BE2C (cell line): ENCODE results near the gene AKR1B1.

Source experiments
- DNase-seq: peaks from one replicate; pipeline ENCODE4 v3.0.0-alpha.2; 2020
- H3K27me3 ChIP-seq: fragments of 250-450 bp; sonication (Bioruptor Pico); 2 replicates; pipeline ENCODE4 v1.5.1; 2020; ENCODE audit warnings: mild to moderate bottlenecking
- H3K36me3 ChIP-seq: fragments of 250-450 bp; sonication (Bioruptor Pico); 2 replicates; pipeline ENCODE4 v1.5.1; 2020; ENCODE audit warnings: mild to moderate bottlenecking
- H3K4me1 ChIP-seq: fragments of 250-450 bp; sonication (Bioruptor Pico); 2 replicates; pipeline ENCODE4 v1.5.1; 2020
- H3K4me3 ChIP-seq: 2 replicates; pipeline ENCODE4 v1.5.1; 2011; ENCODE audit warnings: low read depth, low read length
- H3K9me3 ChIP-seq: fragments of 250-450 bp; sonication (Bioruptor Pico); 2 replicates; pipeline ENCODE4 v1.5.1; 2020
- CTCF ChIP-seq: IDR thresholded peaks from 2 replicates; pipeline ENCODE4 v1.5.1; 2012; ENCODE audit warnings: mild to moderate bottlenecking, low read depth, low read length

Gene AKR1B1

GRCh38 chr7:134481167-134481566, 22.3 kb upstream of the AKR1B1 start:
- no peak for TF ChIP-seq CTCF
- Histone ChIP-seq H3K36me3 (no peaks in the 10 kb centered on the region), H3K27me3 (peaks cover 6% of the 10 kb centered on the region), H3K9me3 (no peaks in the 10 kb centered on the region), H3K4me3 (no peak overlapping the region), H3K4me1 (no peaks in the 10 kb centered on the region)
- no peak for DNase-seq

GRCh38 chr7:134480730-134481129, 21.8 kb upstream of the AKR1B1 start:
- no peaks in the 10 kb centered on the region for H3K4me1 ChIP-seq
- H3K36me3 ChIP-seq, result no peaks in the 10 kb centered on the region
- no peak for DNase-seq
- no peak for TF ChIP-seq CTCF
- H3K27me3 ChIP-seq, result peaks cover 2% of the 10 kb centered on the region
- no peaks in the 10 kb centered on the region for H3K9me3 ChIP-seq
- H3K4me3 ChIP-seq, result no peak overlapping the region

- Histone ChIP-seq H3K9me3 (no peaks in the 10 kb centered on the region), H3K4me1 (no peaks in the 10 kb centered on the region), H3K27me3 (no peaks in the 10 kb centered on the region), H3K4me3 (no peak overlapping the region), H3K36me3 (no peaks in the 10 kb centered on the region)
- TF ChIP-seq CTCF, result no peak
- no peak for DNase-seq
Measured at GRCh38 chr7:134480202-134480601, 21.3 kb upstream of the AKR1B1 start.

- no peak for TF ChIP-seq CTCF
- H3K9me3 ChIP-seq, result no peaks in the 10 kb centered on the region
- no peak for DNase-seq
- no peaks in the 10 kb centered on the region for H3K36me3 ChIP-seq
- no peaks in the 10 kb centered on the region for H3K4me1 ChIP-seq
- no peaks in the 10 kb centered on the region for H3K27me3 ChIP-seq
- H3K4me3 ChIP-seq, result no peak overlapping the region
Measured at GRCh38 chr7:134478707-134479106, 19.8 kb upstream of the AKR1B1 start.

GRCh38 chr7:134477954-134478353, 19.1 kb upstream of the AKR1B1 start:
- Histone ChIP-seq H3K9me3 (no peaks in the 10 kb centered on the region), H3K4me1 (no peaks in the 10 kb centered on the region), H3K36me3 (no peaks in the 10 kb centered on the region), H3K4me3 (no peak overlapping the region), H3K27me3 (no peaks in the 10 kb centered on the region)
- DNase-seq, result no peak
- no peak for TF ChIP-seq CTCF

- no peaks in the 10 kb centered on the region for H3K27me3 ChIP-seq
- no peaks in the 10 kb centered on the region for H3K36me3 ChIP-seq
- no peaks in the 10 kb centered on the region for H3K9me3 ChIP-seq
- no peaks in the 10 kb centered on the region for H3K4me1 ChIP-seq
- DNase-seq, result no peak
- H3K4me3 ChIP-seq, result no peak overlapping the region
- no peak for TF ChIP-seq CTCF
Measured at GRCh38 chr7:134476044-134476443, 17.1 kb upstream of the AKR1B1 start.
